ENCODE measurements around the gene C1orf159. TPM values are rescaled to one million over a fixed set of nuclear protein-coding genes. Genes with fewer than 3 reads are reported as not detected.

The C1orf159 gene
- total and polyA plus RNA-seq, 10 of the 15 experiments (the other 5 are each of a cell fraction or from before 2014, with no cell fraction given): 0.11 to 23.4 (median 8.0) TPM

DNA sequence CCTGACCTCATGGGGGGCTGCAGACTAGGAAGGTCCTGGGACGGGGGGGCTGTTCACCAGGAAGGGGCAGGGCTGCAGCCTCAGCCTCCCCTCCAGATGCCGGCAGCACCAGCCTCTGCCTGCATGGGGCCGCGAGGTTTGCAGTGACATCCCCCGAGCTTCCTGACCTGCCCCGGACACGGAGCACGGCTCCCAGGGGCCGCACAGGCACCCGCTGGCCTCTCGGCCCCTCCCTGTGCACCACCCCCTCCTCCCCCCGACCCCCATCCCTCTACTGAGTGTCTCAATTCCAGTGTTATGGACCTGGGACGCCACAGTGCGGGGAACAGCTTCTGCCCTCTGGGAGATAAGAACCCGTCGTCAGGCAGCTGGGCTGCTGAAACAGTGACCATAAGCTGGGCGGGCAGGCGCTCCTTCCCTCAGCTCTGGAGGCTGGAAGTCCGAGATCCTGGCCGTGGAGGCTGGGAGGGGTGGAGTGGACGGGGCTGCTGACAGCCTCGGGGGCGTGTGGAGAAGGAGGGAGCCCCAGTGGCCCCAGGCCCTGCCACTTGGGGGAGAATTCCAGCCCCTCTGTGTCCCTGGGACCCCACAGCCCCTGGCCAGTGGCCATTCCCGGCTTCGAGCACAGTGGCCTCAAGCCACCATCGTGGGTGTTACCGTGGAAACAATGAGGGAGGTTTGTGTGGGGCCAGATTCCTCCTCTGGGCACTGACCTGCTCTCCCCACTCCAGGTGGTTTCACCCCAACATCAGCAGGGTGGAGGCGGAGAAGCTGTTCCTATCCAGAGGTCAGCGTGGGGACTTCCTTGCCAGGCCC lies 53.3 kb downstream of the C1orf159 start:
- H3K9me3 ChIP-seq (replicated peaks; ENCODE audit: control insufficient read depth, insufficient read depth, low read length): no peaks in the 10 kb centered on the region
- CTCF ChIA-PET: interaction anchor here (1.3 to 8.7 kb wide), 9 partner anchors 23 to 188 kb away, joined by 4 to 83 read pairs (median 15); partner anchors contain the start of genes ISG15 and PERM1
- SMC1A ChIA-PET (ENCODE audit: uncharacterized antibody, unreplicated experiment): interaction anchor here (0.9 to 2.7 kb wide), 5 partner anchors 23 to 77 kb away, joined by 3 to 24 read pairs (median 11); partner anchors contain the start of gene ISG15
- peaks cover 28% of the 10 kb centered on the region for H3K4me1 ChIP-seq (ENCODE audit: control insufficient read depth, insufficient read depth, low read length)
- no peak overlapping the region for H2AFZ ChIP-seq (ENCODE audit: control insufficient read depth, low read depth, low read length)
- no peaks in the 10 kb centered on the region for H4K20me1 ChIP-seq (ENCODE audit: control insufficient read depth, insufficient read depth)
- H3K27ac ChIP-seq (ENCODE audit: control insufficient read depth, insufficient read depth): no peak overlapping the region; the same call in 1 of the 2 replicates
- peak overlapping the region; percentile 78 for H3K4me2 ChIP-seq (ENCODE audit: control insufficient read depth, insufficient read depth)
- RAD21 ChIA-PET (ENCODE audit: unreplicated experiment): interaction anchor here (0.7 to 3.7 kb wide), 10 partner anchors 23 to 228 kb away, joined by 3 to 58 read pairs (median 10); partner anchors contain the start of genes ISG15 and PERM1
- no peaks in the 10 kb centered on the region for H3K79me2 ChIP-seq (ENCODE audit: control insufficient read depth, insufficient read depth, low read length)
- POLR2A ChIA-PET: interaction anchor here (1.0 to 2.7 kb wide), 3 partner anchors 30 to 49 kb away, joined by 3 to 15 read pairs (median 3); partner anchors contain the start of gene ISG15
- DNase-seq (ENCODE audit: low read depth, low spot score) (no peak), ATAC-seq (no peak), FAIRE-seq (no peak)
- intact Hi-C loops (cut with micrococcal nuclease; ENCODE audit: unreplicated experiment) (loop anchor here (1.0 to 10.0 kb wide), 4 partner anchors 29 to 158 kb away; no protein-coding TSS in a partner anchor), in situ Hi-C loops (cut with MboI) (loop anchor here (5.0 kb wide), 2 partner anchors 40 to 80 kb away; partner anchors contain the start of genes AGRN and PERM1)
- peak overlapping the region; percentile 63 for H3K4me3 ChIP-seq
- no peaks in the 10 kb centered on the region for H3K27me3 ChIP-seq (replicated peaks in 1 of 2; ENCODE audit: control insufficient read depth in 2 of 2, insufficient read depth in 2 of 2, low read length in 1 of 2)
- no TSS peak for BruUV-seq (replicated peaks)
- no peaks in the 10 kb centered on the region for H3K36me3 ChIP-seq (ENCODE audit: control insufficient read depth in 2 of 2, insufficient read depth in 2 of 2, low read length in 1 of 2)
- no peak overlapping the region for H3K9ac ChIP-seq (ENCODE audit: control insufficient read depth, insufficient read depth, low read length)
- WGBS (ENCODE audit: insufficient coverage, insufficient replicate concordance, low lambda C conversion rate, missing lambda C conversion rate): 43% methylated on average over 15 of the region's 29 CpGs
- TF ChIP-seq, protein P1, sequence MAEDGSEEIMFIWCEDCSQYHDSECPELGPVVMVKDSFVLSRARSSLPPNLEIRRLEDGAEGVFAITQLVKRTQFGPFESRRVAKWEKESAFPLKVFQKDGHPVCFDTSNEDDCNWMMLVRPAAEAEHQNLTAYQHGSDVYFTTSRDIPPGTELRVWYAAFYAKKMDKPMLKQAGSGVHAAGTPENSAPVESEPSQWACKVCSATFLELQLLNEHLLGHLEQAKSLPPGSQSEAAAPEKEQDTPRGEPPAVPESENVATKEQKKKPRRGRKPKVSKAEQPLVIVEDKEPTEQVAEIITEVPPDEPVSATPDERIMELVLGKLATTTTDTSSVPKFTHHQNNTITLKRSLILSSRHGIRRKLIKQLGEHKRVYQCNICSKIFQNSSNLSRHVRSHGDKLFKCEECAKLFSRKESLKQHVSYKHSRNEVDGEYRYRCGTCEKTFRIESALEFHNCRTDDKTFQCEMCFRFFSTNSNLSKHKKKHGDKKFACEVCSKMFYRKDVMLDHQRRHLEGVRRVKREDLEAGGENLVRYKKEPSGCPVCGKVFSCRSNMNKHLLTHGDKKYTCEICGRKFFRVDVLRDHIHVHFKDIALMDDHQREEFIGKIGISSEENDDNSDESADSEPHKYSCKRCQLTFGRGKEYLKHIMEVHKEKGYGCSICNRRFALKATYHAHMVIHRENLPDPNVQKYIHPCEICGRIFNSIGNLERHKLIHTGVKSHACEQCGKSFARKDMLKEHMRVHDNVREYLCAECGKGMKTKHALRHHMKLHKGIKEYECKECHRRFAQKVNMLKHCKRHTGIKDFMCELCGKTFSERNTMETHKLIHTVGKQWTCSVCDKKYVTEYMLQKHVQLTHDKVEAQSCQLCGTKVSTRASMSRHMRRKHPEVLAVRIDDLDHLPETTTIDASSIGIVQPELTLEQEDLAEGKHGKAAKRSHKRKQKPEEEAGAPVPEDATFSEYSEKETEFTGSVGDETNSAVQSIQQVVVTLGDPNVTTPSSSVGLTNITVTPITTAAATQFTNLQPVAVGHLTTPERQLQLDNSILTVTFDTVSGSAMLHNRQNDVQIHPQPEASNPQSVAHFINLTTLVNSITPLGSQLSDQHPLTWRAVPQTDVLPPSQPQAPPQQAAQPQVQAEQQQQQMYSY (CRISPR knock-in tag; IDR thresholded peaks at IDR 0.05): no peak
- TF ChIP-seq STAT1 (conservative IDR thresholded peaks at IDR 0.05) (no peak), KAT2A (conservative IDR thresholded peaks at IDR 0.05; ENCODE audit: control insufficient read depth, low read depth, low read length) (no peak), SMARCA5 (IDR thresholded peaks at IDR 0.05) (no peak), YY1 (IDR thresholded peaks at IDR 0.05; ENCODE audit: low read depth, low read length) (no peak), BCL11A (IDR thresholded peaks at IDR 0.05; ENCODE audit: low read depth, low read length) (no peak), DPF2 (IDR thresholded peaks at IDR 0.05) (no peak), POLR2A (IDR thresholded peaks at IDR 0.05; ENCODE audit: low read depth, low read length) (no peak), RELA (IDR thresholded peaks at IDR 0.05; ENCODE audit: borderline replicate concordance, partially characterized antibody) (no peak)
- TF ChIP-seq, protein P2, sequence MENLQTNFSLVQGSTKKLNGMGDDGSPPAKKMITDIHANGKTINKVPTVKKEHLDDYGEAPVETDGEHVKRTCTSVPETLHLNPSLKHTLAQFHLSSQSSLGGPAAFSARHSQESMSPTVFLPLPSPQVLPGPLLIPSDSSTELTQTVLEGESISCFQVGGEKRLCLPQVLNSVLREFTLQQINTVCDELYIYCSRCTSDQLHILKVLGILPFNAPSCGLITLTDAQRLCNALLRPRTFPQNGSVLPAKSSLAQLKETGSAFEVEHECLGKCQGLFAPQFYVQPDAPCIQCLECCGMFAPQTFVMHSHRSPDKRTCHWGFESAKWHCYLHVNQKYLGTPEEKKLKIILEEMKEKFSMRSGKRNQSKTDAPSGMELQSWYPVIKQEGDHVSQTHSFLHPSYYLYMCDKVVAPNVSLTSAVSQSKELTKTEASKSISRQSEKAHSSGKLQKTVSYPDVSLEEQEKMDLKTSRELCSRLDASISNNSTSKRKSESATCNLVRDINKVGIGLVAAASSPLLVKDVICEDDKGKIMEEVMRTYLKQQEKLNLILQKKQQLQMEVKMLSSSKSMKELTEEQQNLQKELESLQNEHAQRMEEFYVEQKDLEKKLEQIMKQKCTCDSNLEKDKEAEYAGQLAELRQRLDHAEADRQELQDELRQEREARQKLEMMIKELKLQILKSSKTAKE (IDR thresholded peaks at IDR 0.05; ENCODE audit: low read depth, poor library complexity, severe bottlenecking): no peak
- TF ChIP-seq, protein P3, sequence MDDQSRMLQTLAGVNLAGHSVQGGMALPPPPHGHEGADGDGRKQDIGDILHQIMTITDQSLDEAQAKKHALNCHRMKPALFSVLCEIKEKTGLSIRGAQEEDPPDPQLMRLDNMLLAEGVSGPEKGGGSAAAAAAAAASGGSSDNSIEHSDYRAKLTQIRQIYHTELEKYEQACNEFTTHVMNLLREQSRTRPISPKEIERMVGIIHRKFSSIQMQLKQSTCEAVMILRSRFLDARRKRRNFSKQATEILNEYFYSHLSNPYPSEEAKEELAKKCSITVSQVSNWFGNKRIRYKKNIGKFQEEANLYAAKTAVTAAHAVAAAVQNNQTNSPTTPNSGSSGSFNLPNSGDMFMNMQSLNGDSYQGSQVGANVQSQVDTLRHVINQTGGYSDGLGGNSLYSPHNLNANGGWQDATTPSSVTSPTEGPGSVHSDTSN (IDR thresholded peaks at IDR 0.05; ENCODE audit: insufficient replicate concordance, low read depth, low read length): no peak
- TF ChIP-seq, protein P4, sequence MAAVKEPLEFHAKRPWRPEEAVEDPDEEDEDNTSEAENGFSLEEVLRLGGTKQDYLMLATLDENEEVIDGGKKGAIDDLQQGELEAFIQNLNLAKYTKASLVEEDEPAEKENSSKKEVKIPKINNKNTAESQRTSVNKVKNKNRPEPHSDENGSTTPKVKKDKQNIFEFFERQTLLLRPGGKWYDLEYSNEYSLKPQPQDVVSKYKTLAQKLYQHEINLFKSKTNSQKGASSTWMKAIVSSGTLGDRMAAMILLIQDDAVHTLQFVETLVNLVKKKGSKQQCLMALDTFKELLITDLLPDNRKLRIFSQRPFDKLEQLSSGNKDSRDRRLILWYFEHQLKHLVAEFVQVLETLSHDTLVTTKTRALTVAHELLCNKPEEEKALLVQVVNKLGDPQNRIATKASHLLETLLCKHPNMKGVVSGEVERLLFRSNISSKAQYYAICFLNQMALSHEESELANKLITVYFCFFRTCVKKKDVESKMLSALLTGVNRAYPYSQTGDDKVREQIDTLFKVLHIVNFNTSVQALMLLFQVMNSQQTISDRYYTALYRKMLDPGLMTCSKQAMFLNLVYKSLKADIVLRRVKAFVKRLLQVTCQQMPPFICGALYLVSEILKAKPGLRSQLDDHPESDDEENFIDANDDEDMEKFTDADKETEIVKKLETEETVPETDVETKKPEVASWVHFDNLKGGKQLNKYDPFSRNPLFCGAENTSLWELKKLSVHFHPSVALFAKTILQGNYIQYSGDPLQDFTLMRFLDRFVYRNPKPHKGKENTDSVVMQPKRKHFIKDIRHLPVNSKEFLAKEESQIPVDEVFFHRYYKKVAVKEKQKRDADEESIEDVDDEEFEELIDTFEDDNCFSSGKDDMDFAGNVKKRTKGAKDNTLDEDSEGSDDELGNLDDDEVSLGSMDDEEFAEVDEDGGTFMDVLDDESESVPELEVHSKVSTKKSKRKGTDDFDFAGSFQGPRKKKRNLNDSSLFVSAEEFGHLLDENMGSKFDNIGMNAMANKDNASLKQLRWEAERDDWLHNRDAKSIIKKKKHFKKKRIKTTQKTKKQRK (IDR thresholded peaks at IDR 0.05; ENCODE audit: low read depth, low read length): no peak

All from GM12878 (cell line).